ENCODE data around the gene SLC6A6.
"Not testable (repeated sequence)": the region's sequence is repeated elsewhere in the genome, so short reads cannot be mapped to it uniquely, and the experiment has no call there.

SLC6A6 gene

GRCh38 chr3:14437705-14438104 lies 35.3 kb downstream of the SLC6A6 start:
- not testable (repeated sequence) for DNase-seq

GRCh38 chr3:14438262-14438661 lies 35.9 kb downstream of the SLC6A6 start:
- no peak for DNase-seq

GRCh38 chr3:14438929-14439328 lies 36.5 kb downstream of the SLC6A6 start:
- no peak for DNase-seq

GRCh38 chr3:14439501-14440167 lies 37.2 kb downstream of the SLC6A6 start:
- DNase-seq, result no peak

GRCh38 chr3:14440168-14440518 lies 37.7 kb downstream of the SLC6A6 start:
- DNase-seq, result no peak

GRCh38 chr3:14440531-14441239 lies 38.3 kb downstream of the SLC6A6 start:
- no peak for DNase-seq

- no peak for DNase-seq
Measured at GRCh38 chr3:14441240-14441919, 39.0 kb downstream of the SLC6A6 start.

- no peak for DNase-seq
Measured at GRCh38 chr3:14441920-14442300, 39.5 kb downstream of the SLC6A6 start.

GRCh38 chr3:14444380-14444779 lies 42.0 kb downstream of the SLC6A6 start:
- no peak for DNase-seq

- DNase-seq, result no peak
Measured at GRCh38 chr3:14445773-14446172, 43.4 kb downstream of the SLC6A6 start.

GRCh38 chr3:14446988-14447570 lies 44.7 kb downstream of the SLC6A6 start:
- DNase-seq, result no peak

- DNase-seq, result no peak
Measured at GRCh38 chr3:14448063-14448462, 45.7 kb downstream of the SLC6A6 start.

- DNase-seq, result no peak
Measured at GRCh38 chr3:14448756-14449727, 46.6 kb downstream of the SLC6A6 start.

- DNase-seq, result no peak
Measured at GRCh38 chr3:14450506-14450905, 48.1 kb downstream of the SLC6A6 start.

- DNase-seq, result no peak
Measured at GRCh38 chr3:14450922-14451606, 48.7 kb downstream of the SLC6A6 start.

- no peak for DNase-seq
Measured at GRCh38 chr3:14451844-14452739, 49.7 kb downstream of the SLC6A6 start.

GRCh38 chr3:14452740-14453710 lies 50.6 kb downstream of the SLC6A6 start:
- DNase-seq, result no peak

- DNase-seq, result no peak
Measured at GRCh38 chr3:14453876-14454638, 51.7 kb downstream of the SLC6A6 start.
